HepG2 (cell line): ENCODE data around the gene MTM1. TPM values are rescaled to one million over a fixed set of nuclear protein-coding genes. Genes with fewer than 3 reads are reported as not detected.

ENCODE experiments used
- ZNF572 ChIP-seq: sonication (generic); formaldehyde crosslinking; IDR thresholded peaks from 2 replicates; pipeline ENCODE4 v1.5.1; 2020; ENCODE audit warnings: mild to moderate bottlenecking, missing genetic modification reagents
- polyA plus RNA-seq, 8 experiments: library from polyadenylated mRNA; depleted of rRNA in 3 of 8; stranded (reverse) in 7 of 8; unstranded in 1 of 8; fragments of >200 nt; fragmentation: Illumina TruSeq in 4 of 8; extraction: Trizol in 4 of 8; gene quantifications; 2 replicates each; pipeline versions ENCODE4 v1.2.1 to v1.2.3, GENCODE V29; 2011 to 2016; ENCODE audit warnings: low read depth in 4 of 8, missing spikeins in 1 of 8, mixed read lengths in 1 of 8; ENCODE audit not compliant: insufficient read depth in 1 of 8
- total RNA-seq, 5 experiments: library from RNA; depleted of rRNA; stranded (reverse); fragments of >200 nt; fragmentation: Illumina TruSeq; extraction: Trizol; gene quantifications; 2 replicates each; pipeline ENCODE4 v1.2.3, GENCODE V29; 2016; ENCODE audit warnings: low read depth in 1 of 5
- TF ChIP-seq, protein P1 (sequence below), 2 experiments: sonication (generic) in 1 of 2; formaldehyde crosslinking in 1 of 2; IDR thresholded peaks; 2 replicates each; pipeline versions ENCODE4 v1.4.0 to v1.6.1; 2018 to 2020; ENCODE audit warnings: missing genetic modification reagents in 2 of 2, borderline replicate concordance in 1 of 2, low read depth in 1 of 2, mild to moderate bottlenecking in 1 of 2, missing biosample characterization in 1 of 2
- TF ChIP-seq, protein P2 (sequence below): sonication (generic); formaldehyde crosslinking; IDR thresholded peaks from 2 replicates; pipeline ENCODE4 v1.4.0; 2020; ENCODE audit warnings: mild to moderate bottlenecking, missing genetic modification reagents, borderline replicate concordance
- TF ChIP-seq, protein P3 (sequence below): IDR thresholded peaks from 2 replicates; pipeline ENCODE4 v1.6.1; 2016; ENCODE audit warnings: missing biosample characterization, missing genetic modification reagents, low read depth
- TF ChIP-seq, protein P4 (sequence below): IDR thresholded peaks from 2 replicates; pipeline ENCODE4 v1.6.1; 2016; ENCODE audit warnings: low read depth, missing genetic modification reagents, missing compliant biosample characterization

The MTM1 gene
- total and polyA plus RNA-seq, 2 of the 13 experiments (the other 11 are each of a cell fraction or from before 2014, with no cell fraction given): 12.0 to 15.2 TPM

DNA sequence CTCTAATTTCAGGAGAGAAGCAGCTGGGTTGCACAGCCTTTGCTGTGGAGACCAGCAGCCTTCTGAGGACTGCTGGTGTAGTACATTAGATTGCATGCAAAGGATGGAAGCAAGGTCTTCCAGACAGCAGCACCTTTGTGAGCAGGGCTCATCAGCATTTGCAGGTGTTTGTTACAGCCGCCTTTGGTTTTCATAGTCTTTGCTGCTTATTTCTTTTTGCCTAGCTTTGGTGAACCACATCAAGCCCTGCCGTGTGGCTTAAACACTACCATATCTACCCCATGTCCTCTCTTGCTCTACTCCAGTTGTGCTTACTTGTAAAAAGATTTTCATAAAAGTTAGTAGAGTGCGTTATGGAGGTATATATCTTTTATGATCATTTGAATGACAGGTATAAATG is 57.5 kb downstream of the MTM1 start (continued):
- TF ChIP-seq, protein P1, sequence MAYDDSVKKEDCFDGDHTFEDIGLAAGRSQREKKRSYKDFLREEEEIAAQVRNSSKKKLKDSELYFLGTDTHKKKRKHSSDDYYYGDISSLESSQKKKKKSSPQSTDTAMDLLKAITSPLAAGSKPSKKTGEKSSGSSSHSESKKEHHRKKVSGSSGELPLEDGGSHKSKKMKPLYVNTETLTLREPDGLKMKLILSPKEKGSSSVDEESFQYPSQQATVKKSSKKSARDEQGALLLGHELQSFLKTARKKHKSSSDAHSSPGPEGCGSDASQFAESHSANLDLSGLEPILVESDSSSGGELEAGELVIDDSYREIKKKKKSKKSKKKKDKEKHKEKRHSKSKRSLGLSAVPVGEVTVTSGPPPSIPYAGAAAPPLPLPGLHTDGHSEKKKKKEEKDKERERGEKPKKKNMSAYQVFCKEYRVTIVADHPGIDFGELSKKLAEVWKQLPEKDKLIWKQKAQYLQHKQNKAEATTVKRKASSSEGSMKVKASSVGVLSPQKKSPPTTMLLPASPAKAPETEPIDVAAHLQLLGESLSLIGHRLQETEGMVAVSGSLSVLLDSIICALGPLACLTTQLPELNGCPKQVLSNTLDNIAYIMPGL (CRISPR knock-in tag; IDR thresholded peaks at IDR 0.05; ENCODE audit: borderline replicate concordance in 1 of 2, low read depth in 1 of 2): no peak
- TF ChIP-seq, protein P2, sequence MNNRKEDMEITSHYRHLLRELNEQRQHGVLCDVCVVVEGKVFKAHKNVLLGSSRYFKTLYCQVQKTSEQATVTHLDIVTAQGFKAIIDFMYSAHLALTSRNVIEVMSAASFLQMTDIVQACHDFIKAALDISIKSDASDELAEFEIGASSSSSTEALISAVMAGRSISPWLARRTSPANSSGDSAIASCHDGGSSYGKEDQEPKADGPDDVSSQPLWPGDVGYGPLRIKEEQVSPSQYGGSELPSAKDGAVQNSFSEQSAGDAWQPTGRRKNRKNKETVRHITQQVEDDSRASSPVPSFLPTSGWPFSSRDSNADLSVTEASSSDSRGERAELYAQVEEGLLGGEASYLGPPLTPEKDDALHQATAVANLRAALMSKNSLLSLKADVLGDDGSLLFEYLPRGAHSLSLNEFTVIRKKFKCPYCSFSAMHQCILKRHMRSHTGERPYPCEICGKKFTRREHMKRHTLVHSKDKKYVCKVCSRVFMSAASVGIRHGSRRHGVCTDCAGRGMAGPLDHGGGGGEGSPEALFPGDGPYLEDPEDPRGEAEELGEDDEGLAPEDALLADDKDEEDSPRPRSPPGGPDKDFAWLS: no peak
- TF ChIP-seq, protein P3, sequence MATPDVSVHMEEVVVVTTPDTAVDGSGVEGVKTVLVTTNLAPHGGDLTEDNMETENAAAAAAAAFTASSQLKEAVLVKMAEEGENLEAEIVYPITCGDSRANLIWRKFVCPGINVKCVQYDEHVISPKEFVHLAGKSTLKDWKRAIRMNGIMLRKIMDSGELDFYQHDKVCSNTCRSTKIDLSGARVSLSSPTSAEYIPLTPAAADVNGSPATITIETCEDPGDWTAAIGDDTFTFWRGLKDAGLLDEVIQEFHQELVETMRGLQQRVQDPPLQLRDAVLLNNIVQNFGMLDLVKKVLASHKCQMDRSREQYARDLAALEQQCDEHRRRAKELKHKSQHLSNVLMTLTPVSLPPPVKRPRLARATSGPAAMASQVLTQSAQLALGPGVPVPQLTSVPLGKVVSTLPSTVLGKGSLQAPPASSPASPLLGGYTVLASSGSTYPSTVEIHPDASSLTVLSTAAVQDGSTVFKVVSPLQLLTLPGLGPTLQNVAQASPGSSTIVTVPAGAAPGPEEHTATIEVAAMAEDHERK (CRISPR knock-in tag): no peak
- no peak for TF ChIP-seq ZNF572 (CRISPR knock-in tag)
- TF ChIP-seq, protein P4, sequence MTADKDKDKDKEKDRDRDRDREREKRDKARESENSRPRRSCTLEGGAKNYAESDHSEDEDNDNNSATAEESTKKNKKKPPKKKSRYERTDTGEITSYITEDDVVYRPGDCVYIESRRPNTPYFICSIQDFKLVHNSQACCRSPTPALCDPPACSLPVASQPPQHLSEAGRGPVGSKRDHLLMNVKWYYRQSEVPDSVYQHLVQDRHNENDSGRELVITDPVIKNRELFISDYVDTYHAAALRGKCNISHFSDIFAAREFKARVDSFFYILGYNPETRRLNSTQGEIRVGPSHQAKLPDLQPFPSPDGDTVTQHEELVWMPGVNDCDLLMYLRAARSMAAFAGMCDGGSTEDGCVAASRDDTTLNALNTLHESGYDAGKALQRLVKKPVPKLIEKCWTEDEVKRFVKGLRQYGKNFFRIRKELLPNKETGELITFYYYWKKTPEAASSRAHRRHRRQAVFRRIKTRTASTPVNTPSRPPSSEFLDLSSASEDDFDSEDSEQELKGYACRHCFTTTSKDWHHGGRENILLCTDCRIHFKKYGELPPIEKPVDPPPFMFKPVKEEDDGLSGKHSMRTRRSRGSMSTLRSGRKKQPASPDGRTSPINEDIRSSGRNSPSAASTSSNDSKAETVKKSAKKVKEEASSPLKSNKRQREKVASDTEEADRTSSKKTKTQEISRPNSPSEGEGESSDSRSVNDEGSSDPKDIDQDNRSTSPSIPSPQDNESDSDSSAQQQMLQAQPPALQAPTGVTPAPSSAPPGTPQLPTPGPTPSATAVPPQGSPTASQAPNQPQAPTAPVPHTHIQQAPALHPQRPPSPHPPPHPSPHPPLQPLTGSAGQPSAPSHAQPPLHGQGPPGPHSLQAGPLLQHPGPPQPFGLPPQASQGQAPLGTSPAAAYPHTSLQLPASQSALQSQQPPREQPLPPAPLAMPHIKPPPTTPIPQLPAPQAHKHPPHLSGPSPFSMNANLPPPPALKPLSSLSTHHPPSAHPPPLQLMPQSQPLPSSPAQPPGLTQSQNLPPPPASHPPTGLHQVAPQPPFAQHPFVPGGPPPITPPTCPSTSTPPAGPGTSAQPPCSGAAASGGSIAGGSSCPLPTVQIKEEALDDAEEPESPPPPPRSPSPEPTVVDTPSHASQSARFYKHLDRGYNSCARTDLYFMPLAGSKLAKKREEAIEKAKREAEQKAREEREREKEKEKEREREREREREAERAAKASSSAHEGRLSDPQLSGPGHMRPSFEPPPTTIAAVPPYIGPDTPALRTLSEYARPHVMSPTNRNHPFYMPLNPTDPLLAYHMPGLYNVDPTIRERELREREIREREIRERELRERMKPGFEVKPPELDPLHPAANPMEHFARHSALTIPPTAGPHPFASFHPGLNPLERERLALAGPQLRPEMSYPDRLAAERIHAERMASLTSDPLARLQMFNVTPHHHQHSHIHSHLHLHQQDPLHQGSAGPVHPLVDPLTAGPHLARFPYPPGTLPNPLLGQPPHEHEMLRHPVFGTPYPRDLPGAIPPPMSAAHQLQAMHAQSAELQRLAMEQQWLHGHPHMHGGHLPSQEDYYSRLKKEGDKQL: no peak
